ENCODE measurements around the gene FAT2.

GRCh38 chr5:151605559-151605958, 14.4 kb upstream of the FAT2 start:
- TF ChIP-seq, protein P1, sequence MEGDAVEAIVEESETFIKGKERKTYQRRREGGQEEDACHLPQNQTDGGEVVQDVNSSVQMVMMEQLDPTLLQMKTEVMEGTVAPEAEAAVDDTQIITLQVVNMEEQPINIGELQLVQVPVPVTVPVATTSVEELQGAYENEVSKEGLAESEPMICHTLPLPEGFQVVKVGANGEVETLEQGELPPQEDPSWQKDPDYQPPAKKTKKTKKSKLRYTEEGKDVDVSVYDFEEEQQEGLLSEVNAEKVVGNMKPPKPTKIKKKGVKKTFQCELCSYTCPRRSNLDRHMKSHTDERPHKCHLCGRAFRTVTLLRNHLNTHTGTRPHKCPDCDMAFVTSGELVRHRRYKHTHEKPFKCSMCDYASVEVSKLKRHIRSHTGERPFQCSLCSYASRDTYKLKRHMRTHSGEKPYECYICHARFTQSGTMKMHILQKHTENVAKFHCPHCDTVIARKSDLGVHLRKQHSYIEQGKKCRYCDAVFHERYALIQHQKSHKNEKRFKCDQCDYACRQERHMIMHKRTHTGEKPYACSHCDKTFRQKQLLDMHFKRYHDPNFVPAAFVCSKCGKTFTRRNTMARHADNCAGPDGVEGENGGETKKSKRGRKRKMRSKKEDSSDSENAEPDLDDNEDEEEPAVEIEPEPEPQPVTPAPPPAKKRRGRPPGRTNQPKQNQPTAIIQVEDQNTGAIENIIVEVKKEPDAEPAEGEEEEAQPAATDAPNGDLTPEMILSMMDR (IDR thresholded peaks at IDR 0.05) = no peak
- no peak for TF ChIP-seq POLR2A (IDR thresholded peaks at IDR 0.05)

Data from right lobe of liver (tissue), 4 donors.